ENCODE results near the gene FGD3.

DNA sequence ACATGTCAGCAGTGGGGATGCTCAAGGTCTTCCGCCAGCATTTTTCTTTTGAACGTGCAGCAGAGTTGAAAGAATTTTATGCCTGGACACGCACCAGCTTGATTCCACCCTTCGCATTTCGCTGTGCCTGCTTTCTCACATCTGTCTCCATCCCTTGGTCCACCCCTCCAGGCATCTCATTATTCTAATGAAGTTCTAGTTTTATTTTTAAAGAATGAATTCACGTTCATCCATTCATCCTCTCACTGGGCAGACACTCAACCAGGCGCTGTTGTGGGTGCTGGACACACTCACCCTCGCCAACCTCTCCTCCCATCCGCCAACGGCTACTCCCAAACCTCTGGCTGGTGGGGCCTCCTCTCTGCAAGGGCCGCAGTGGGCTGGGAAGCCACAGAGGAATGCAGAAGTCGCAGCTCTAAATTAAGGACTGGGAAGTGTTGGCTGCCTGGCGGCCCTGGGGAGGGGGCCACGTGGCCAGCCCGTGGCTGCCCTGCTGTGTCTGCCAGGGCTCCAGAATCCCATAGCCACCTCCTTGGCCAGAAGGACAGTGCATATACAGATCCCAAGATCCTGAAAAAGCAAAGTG, 117.9 kb downstream of the FGD3 start:
- TF ChIP-seq, protein P1, sequence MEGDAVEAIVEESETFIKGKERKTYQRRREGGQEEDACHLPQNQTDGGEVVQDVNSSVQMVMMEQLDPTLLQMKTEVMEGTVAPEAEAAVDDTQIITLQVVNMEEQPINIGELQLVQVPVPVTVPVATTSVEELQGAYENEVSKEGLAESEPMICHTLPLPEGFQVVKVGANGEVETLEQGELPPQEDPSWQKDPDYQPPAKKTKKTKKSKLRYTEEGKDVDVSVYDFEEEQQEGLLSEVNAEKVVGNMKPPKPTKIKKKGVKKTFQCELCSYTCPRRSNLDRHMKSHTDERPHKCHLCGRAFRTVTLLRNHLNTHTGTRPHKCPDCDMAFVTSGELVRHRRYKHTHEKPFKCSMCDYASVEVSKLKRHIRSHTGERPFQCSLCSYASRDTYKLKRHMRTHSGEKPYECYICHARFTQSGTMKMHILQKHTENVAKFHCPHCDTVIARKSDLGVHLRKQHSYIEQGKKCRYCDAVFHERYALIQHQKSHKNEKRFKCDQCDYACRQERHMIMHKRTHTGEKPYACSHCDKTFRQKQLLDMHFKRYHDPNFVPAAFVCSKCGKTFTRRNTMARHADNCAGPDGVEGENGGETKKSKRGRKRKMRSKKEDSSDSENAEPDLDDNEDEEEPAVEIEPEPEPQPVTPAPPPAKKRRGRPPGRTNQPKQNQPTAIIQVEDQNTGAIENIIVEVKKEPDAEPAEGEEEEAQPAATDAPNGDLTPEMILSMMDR (IDR thresholded peaks at IDR 0.05; ENCODE audit: poor library complexity): no peak
- TF ChIP-seq EZH2 (IDR thresholded peaks at IDR 0.05; ENCODE audit: borderline replicate concordance) (no peak), EZH2phosphoT487 (IDR thresholded peaks at IDR 0.05; ENCODE audit: low read depth, severe bottlenecking, unreplicated experiment) (no peak)
